ENCODE results near the gene ZFYVE21.

Gene ZFYVE21

DNA sequence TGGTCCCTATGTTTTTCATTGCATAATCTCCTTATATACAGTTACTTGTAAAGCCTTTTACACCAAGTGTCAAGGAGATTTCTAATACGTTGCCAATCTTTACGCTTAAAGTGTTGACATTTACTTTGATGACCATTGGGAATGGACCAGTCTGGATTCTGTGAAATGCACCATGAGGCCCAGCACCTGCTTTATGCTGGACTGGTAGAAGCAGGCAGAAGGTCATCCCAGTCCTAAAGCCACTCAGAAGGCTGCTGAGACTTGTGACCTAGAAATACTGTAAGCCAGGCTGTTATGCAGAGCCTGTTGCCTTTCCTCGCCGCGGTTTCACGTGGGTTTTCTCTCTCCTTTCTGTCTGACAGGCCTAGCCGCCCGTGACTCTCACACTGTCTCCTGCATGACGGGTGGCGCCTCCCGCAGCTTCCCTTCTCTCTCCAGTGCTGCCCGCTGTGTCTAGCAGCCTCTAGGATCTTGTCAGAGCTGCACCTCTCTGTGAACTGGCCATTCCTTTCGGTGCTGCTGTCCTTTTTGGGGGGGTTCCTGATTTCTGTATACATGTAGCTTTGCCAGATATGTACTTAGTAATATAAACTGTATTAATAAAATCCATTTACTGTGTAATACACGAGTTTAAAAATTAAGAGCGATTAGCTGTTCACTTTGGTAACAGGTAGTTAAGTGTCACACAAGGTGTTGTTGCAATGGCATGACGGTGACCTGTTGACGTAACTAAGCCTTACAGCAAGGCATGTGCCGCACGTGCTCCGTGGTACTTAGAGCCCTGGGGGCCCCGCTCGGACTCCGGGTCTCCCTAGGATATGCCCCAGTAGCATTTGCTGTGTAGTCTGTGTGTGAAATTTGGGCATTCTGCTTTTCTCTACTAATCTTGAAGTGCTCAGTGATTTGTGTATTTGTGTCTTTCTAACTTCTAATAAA, 30.1 kb upstream of the ZFYVE21 start:
- H4K91ac ChIP-seq (ENCODE audit: low read depth, low read length): no peak overlapping the region

DNA sequence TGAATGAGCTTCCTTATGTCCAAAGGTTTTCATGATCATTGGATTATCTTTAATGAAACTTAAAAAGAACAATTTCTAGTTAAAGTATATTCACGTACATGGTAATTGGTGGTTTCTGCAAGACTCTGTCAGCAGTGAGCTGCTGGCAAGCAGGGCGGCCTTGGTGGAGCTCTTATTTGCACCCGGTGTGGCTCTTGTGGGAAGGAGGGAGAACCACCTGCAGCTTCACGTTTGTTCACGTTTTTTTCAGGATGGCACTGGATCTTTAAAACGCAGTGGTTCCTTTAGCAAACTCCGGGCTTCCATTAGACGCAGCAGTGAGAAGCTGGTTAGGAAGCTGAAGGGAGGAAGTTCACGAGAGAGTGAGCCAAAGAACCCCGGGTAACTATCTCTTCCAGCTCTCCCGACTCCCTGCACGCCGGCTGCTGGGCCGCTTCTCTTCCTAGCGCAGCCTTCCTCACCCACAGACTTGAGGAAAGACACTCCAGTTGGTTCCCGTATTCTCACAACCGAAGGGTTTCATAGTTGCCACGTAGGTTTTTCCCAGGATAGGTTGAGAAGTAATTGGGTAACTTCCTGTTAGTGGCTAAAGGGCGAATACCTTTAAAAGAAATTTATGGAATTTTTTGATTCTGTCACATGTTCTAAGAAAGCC, 28.7 kb upstream of the ZFYVE21 start:
- peak overlapping the region; percentile 9 for H3K9ac ChIP-seq (ENCODE audit: low read length)
- H2AK5ac ChIP-seq (ENCODE audit: low read length): no peak overlapping the region
- H3K4me2 ChIP-seq (ENCODE audit: low read length): no peak overlapping the region
- H3K4me3 ChIP-seq (ENCODE audit: low read depth, low read length): no peak overlapping the region
- peaks cover 4% of the 10 kb centered on the region in 2 experiments for H3K4me1 ChIP-seq (ENCODE audit: control insufficient read depth in 1 of 2, insufficient read depth in 2 of 2, low read length in 2 of 2)
- no peaks in the 10 kb centered on the region for H3K27me3 ChIP-seq (ENCODE audit: insufficient read depth, low read length)
- no peak overlapping the region for H3K27ac ChIP-seq (ENCODE audit: low read depth, low read length)
- H4K91ac ChIP-seq (ENCODE audit: low read depth, low read length): no peak overlapping the region
- peaks cover 48 to 66% of the 10 kb centered on the region in 2 experiments for H3K36me3 ChIP-seq (ENCODE audit: control insufficient read depth in 1 of 2, insufficient read depth in 2 of 2, low read length in 2 of 2)
- H3K79me2 ChIP-seq (ENCODE audit: control insufficient read depth, insufficient read depth, low read length, poor library complexity): no peaks in the 10 kb centered on the region
- H2AFZ ChIP-seq (ENCODE audit: insufficient read depth, low read length, poor library complexity): no peak overlapping the region
- no peak overlapping the region for H2BK120ac ChIP-seq (ENCODE audit: insufficient read depth, low read length, poor library complexity)
- H3K14ac ChIP-seq (ENCODE audit: low read length): no peak overlapping the region
- H4K8ac ChIP-seq (ENCODE audit: low read depth, low read length): no peak overlapping the region
- no peak overlapping the region for H2BK12ac ChIP-seq (ENCODE audit: low read length)
- H3K9me3 ChIP-seq (ENCODE audit: insufficient read depth, low read depth, low read length): no peaks in the 10 kb centered on the region
- H3K4ac ChIP-seq (ENCODE audit: low read depth, low read length): no peak overlapping the region
- H3K79me1 ChIP-seq (ENCODE audit: low read length): no peaks in the 10 kb centered on the region
- no CpG with 5 or more reads among the region's 19 CpGs for WGBS (ENCODE audit: extremely low coverage, insufficient coverage, insufficient read length)
- H2BK5ac ChIP-seq (ENCODE audit: low read depth, low read length, poor library complexity): no peak overlapping the region
- no peak overlapping the region for H3K23ac ChIP-seq (ENCODE audit: low read length)
- DNase-seq: peak; percentile 69 to 93
- H3K18ac ChIP-seq (ENCODE audit: low read length): no peak overlapping the region
- H4K12ac ChIP-seq (ENCODE audit: low read depth, low read length): peak overlapping the region; percentile 26

More for the DNA sequence above, 30.1 kb upstream of the ZFYVE21 start:
- Histone ChIP-seq H3K9ac (ENCODE audit: low read length) (no peak overlapping the region), H3K9me3 (ENCODE audit: insufficient read depth, low read depth, low read length) (no peaks in the 10 kb centered on the region), H2BK5ac (ENCODE audit: low read depth, low read length, poor library complexity) (no peak overlapping the region), H4K12ac (ENCODE audit: low read depth, low read length) (no peak overlapping the region), H3K4me2 (ENCODE audit: low read length) (no peak overlapping the region), H3K23ac (ENCODE audit: low read length) (no peak overlapping the region), H3K4me1 (ENCODE audit: control insufficient read depth in 1 of 2, insufficient read depth in 2 of 2, low read length in 2 of 2) (peaks cover 4% of the 10 kb centered on the region in 2 experiments), H3K27me3 (ENCODE audit: insufficient read depth, low read length) (no peaks in the 10 kb centered on the region), H3K18ac (ENCODE audit: low read length) (peak overlapping the region; percentile 11), H3K4me3 (ENCODE audit: low read depth, low read length) (no peak overlapping the region), H2AK5ac (ENCODE audit: low read length) (no peak overlapping the region), H3K36me3 (ENCODE audit: control insufficient read depth in 1 of 2, insufficient read depth in 2 of 2, low read length in 2 of 2) (peaks cover 57 to 71% of the 10 kb centered on the region in 2 experiments), H2BK120ac (ENCODE audit: insufficient read depth, low read length, poor library complexity) (no peak overlapping the region), H3K79me2 (ENCODE audit: control insufficient read depth, insufficient read depth, low read length, poor library complexity) (no peaks in the 10 kb centered on the region), H3K4ac (ENCODE audit: low read depth, low read length) (no peak overlapping the region), H2BK12ac (ENCODE audit: low read length) (no peak overlapping the region), H4K8ac (ENCODE audit: low read depth, low read length) (no peak overlapping the region), H3K79me1 (ENCODE audit: low read length) (no peaks in the 10 kb centered on the region), H3K14ac (ENCODE audit: low read length) (no peak overlapping the region), H3K27ac (ENCODE audit: low read depth, low read length) (no peak overlapping the region), H2AFZ (ENCODE audit: insufficient read depth, low read length, poor library complexity) (no peak overlapping the region)
- DNase-seq: peak; percentile 31 to 69
- no CpG with 5 or more reads among the region's 23 CpGs for WGBS (ENCODE audit: extremely low coverage, insufficient coverage, insufficient read length)

DNA sequence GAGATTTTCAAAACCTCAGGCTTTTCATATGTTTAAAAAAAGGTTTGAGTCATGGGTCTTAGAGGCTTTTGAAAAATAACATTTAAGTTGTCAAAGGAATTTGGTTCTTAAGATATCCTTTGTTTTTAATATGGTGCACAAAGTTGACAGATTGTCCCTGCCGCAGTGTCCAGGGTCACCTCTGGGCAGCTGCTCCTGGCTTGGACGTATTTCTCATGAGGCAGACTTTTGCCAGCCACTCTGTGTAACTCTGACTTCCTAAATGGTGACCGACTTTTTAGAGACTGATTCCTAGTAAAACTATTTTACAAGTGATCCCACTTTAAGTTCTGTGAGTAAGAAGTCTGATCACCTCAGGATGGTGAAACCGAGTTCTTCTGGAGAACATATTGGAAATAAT, 27.9 kb upstream of the ZFYVE21 start:
- no peak overlapping the region for H3K27ac ChIP-seq (ENCODE audit: low read depth, low read length)
- no peak overlapping the region for H3K9ac ChIP-seq (ENCODE audit: low read length)
- H3K36me3 ChIP-seq (ENCODE audit: control insufficient read depth in 1 of 2, insufficient read depth in 2 of 2, low read length in 2 of 2): peaks cover 49 to 65% of the 10 kb centered on the region in 2 experiments
- H2BK12ac ChIP-seq (ENCODE audit: low read length): no peak overlapping the region
- no peak overlapping the region for H3K14ac ChIP-seq (ENCODE audit: low read length)
- no peaks in the 10 kb centered on the region for H3K79me1 ChIP-seq (ENCODE audit: low read length)
- no peak overlapping the region for H3K4me3 ChIP-seq (ENCODE audit: low read depth, low read length)
- no peaks in the 10 kb centered on the region for H3K79me2 ChIP-seq (ENCODE audit: control insufficient read depth, insufficient read depth, low read length, poor library complexity)
- H2BK120ac ChIP-seq (ENCODE audit: insufficient read depth, low read length, poor library complexity): no peak overlapping the region
- no peak overlapping the region for H4K8ac ChIP-seq (ENCODE audit: low read depth, low read length)
- no peaks in the 10 kb centered on the region for H3K9me3 ChIP-seq (ENCODE audit: insufficient read depth, low read depth, low read length)
- H3K27me3 ChIP-seq (ENCODE audit: insufficient read depth, low read length): no peaks in the 10 kb centered on the region
- H2AK5ac ChIP-seq (ENCODE audit: low read length): no peak overlapping the region
- H2AFZ ChIP-seq (ENCODE audit: insufficient read depth, low read length, poor library complexity): no peak overlapping the region
- H2BK5ac ChIP-seq (ENCODE audit: low read depth, low read length, poor library complexity): no peak overlapping the region
- no peak overlapping the region for H3K18ac ChIP-seq (ENCODE audit: low read length)
- H3K4me2 ChIP-seq (ENCODE audit: low read length): no peak overlapping the region
- no peak overlapping the region for H3K23ac ChIP-seq (ENCODE audit: low read length)
- H3K4ac ChIP-seq (ENCODE audit: low read depth, low read length): no peak overlapping the region
- no peak for DNase-seq
- WGBS (ENCODE audit: extremely low coverage, insufficient coverage, insufficient read length): no CpG with 5 or more reads among the region's 4 CpGs
- no peak overlapping the region for H4K91ac ChIP-seq (ENCODE audit: low read depth, low read length)
- H4K12ac ChIP-seq (ENCODE audit: low read depth, low read length): no peak overlapping the region
- peaks cover 4% of the 10 kb centered on the region in 2 experiments for H3K4me1 ChIP-seq (ENCODE audit: control insufficient read depth in 1 of 2, insufficient read depth in 2 of 2, low read length in 2 of 2)

DNA sequence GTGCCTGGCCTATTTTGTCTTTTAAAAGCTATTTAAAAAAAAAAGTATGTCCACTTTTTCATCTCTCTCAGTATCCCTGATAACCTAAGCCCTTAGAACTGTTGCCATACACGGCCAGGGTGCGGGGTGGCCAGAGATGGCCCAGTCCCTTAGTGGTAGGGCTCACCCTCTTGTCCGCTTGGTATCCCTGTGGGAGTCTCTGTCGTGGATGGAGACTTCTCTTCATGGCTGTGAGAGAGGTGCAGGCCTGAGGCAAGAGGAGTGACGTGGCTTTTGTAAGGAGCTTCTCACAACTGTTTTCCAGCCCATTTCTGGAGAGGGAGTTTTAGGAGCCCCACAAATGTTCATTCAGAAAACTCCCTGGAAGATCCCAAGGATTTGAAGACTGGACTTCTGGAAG, 27.2 kb upstream of the ZFYVE21 start:
- WGBS (ENCODE audit: extremely low coverage, insufficient coverage, insufficient read length): no CpG with 5 or more reads among the region's 5 CpGs
- H2AK5ac ChIP-seq (ENCODE audit: low read length): no peak overlapping the region
- no peak overlapping the region for H3K23ac ChIP-seq (ENCODE audit: low read length)
- peaks cover 50 to 65% of the 10 kb centered on the region in 2 experiments for H3K36me3 ChIP-seq (ENCODE audit: control insufficient read depth in 1 of 2, insufficient read depth in 2 of 2, low read length in 2 of 2)
- no peak overlapping the region for H3K27ac ChIP-seq (ENCODE audit: low read depth, low read length)
- no peak for DNase-seq
- no peak overlapping the region for H3K4ac ChIP-seq (ENCODE audit: low read depth, low read length)
- H3K79me1 ChIP-seq (ENCODE audit: low read length): no peaks in the 10 kb centered on the region
- no peak overlapping the region for H3K18ac ChIP-seq (ENCODE audit: low read length)
- H3K4me2 ChIP-seq (ENCODE audit: low read length): no peak overlapping the region
- no peak overlapping the region for H3K9ac ChIP-seq (ENCODE audit: low read length)
- H3K14ac ChIP-seq (ENCODE audit: low read length): no peak overlapping the region
- no peaks in the 10 kb centered on the region for H3K9me3 ChIP-seq (ENCODE audit: insufficient read depth, low read depth, low read length)
- H2BK12ac ChIP-seq (ENCODE audit: low read length): no peak overlapping the region
- no peak overlapping the region for H4K12ac ChIP-seq (ENCODE audit: low read depth, low read length)
- H3K27me3 ChIP-seq (ENCODE audit: insufficient read depth, low read length): no peaks in the 10 kb centered on the region
- H3K79me2 ChIP-seq (ENCODE audit: control insufficient read depth, insufficient read depth, low read length, poor library complexity): no peaks in the 10 kb centered on the region
- H2BK5ac ChIP-seq (ENCODE audit: low read depth, low read length, poor library complexity): no peak overlapping the region
- H2AFZ ChIP-seq (ENCODE audit: insufficient read depth, low read length, poor library complexity): no peak overlapping the region
- H3K4me1 ChIP-seq (ENCODE audit: control insufficient read depth in 1 of 2, insufficient read depth in 2 of 2, low read length in 2 of 2): peaks cover 4% of the 10 kb centered on the region in 2 experiments
- H3K4me3 ChIP-seq (ENCODE audit: low read depth, low read length): no peak overlapping the region
- H4K8ac ChIP-seq (ENCODE audit: low read depth, low read length): no peak overlapping the region
- no peak overlapping the region for H2BK120ac ChIP-seq (ENCODE audit: insufficient read depth, low read length, poor library complexity)
- no peak overlapping the region for H4K91ac ChIP-seq (ENCODE audit: low read depth, low read length)
